ENCODE results near the gene MRPL37.
"Not testable (repeated sequence)": the region's sequence is repeated elsewhere in the genome, so short reads cannot be mapped to it uniquely, and the experiment has no call there.

MRPL37 gene

DNA sequence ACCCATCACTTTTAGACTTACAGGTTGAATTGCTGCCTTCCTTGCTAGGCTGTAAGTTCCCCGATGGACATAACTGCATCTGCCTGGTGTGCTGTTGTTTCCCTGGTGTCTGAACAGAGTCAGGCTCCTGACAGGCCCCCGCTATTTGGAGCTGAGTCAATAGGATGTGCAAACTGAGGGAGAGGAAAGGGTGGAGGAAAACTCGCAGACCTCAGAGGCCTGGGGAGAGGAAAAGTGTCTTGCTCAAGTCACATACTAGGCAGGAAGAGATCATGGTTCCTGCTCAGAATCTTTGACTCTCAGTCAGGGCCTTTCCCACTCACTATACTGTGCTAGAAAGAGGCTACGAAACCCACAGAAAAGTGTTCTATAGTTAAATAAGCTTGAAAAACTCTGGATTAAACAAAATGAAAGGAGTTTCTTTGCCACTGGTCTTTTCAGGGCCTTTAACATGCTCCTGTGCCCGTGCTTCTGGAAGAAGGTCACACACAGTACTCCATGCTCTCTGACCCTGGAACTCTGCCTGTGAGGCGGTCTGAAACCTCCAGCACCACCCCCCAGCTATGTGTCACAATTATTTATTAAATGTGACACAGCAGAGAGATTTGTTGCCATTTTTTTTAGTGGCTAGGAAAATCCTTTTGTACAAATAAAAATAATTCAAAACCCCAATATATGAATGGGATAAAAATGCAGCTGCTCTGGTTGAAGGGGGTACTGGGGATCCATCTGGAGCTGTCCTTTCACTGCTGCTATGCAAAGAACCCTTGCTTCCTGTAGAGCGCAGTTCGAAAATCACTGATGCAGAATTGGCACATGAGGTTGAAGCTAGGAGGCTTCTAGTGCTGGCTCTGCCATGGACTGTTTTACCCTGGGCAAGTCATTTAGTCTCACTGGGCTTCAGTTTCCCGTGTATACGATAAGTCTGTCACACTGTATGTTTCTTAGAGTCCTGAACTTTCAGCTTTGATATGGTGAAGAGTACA, 27.1 kb upstream of the MRPL37 start:
- no peak for DNase-seq

GRCh38 chr1:54173681-54174080, 26.3 kb upstream of the MRPL37 start:
- DNase-seq = no peak

GRCh38 chr1:54174106-54174505, 25.9 kb upstream of the MRPL37 start:
- no peak for DNase-seq

- DNase-seq = no peak
Observed at GRCh38 chr1:54176621-54177327, 23.2 kb upstream of the MRPL37 start.

GRCh38 chr1:54177726-54178125, 22.2 kb upstream of the MRPL37 start:
- DNase-seq = no peak

- no peak for DNase-seq
Observed at GRCh38 chr1:54178296-54179070, 21.5 kb upstream of the MRPL37 start.

DNA sequence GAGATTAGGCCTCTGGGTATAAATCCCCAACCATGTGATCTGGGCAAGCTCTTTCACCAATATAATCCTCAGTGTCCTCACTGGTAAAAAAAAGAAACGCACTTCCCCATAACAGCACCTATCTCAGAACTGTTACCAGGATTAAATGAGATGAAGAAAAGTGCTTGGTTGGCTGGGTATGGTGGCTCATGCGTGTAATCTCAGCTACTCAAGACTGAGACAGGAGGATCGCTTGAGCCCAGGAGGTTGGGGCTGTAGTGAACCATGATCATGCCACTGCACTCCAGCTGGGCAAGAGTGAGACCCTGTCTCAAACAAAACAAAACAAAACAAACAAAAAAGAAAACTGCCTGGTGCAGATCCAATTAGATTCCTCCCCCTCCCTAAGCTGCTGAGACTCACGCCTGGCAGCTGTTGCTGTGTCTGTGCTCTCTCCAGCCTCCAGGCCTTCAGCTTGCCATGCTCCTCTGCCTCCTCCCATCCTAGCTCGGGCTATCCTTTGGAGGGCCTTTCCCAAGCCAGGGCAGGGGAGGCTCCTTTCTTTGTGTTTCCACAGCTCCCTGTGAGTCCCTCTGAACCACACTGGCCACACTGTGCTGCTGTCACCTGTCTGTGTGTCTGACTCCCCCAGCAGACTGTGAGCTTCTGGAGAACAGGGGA, 19.1 kb upstream of the MRPL37 start:
- DNase-seq = no peak

DNA sequence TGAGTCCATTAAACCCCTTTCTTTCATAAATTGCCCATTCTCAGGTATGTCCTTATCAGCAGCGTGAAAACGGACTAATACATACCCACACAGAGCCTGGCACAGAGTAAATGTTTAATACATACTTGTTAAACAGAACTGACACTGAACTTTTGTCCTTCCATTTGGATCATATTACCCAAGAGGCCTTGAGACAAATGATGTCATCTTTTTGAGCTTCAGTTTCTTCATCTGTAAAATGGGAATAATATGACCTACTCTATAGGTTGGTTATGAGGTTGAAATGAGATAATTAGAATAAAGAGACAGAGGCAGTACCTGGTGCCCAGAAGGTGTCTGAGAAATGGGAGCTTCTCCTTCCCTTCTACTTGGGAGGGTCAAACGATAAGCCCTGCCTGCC, 13.9 kb upstream of the MRPL37 start:
- DNase-seq = no peak

DNA sequence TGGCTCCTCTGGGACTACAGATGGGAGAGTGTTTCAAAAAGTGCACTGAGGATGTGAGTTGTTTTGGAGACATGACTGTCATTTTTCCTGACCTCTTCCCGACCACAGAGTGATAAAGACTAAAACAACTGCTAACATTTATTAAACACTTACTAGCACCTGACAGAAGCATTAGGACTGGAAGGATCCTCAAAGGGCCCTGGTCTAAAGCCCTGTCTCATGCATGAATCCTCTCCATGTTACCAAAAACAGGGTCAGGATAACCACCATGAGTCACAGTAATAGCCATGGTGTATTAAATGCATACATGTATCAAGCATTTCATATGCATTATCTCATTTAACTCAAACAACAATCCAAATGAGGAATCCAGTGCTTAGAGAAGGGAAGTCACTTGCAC, 11.7 kb upstream of the MRPL37 start:
- DNase-seq = no peak

- DNase-seq = no peak
Observed at GRCh38 chr1:54190526-54190925, 9.4 kb upstream of the MRPL37 start.

DNA sequence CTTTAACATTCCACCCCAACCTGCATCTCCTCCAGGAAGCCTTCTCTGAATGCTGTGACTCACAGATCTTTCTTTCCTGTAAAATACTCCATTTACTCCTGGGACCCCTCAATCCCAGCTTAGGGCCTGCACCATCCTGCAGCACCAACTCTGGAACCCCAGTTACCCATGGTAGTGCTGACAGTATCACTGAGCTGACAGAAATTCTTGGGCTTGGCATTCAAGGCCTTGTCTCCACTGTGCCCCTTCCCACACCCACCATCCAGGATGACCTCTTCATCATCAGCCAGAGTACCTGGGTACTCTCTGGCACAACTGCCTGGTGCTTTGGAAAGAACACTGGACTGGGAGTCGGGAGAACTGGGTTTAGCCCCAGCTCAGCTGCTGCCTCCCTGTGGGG, 8.4 kb upstream of the MRPL37 start:
- DNase-seq = no peak

GRCh38 chr1:54193453-54193852, 6.5 kb upstream of the MRPL37 start:
- no peak for DNase-seq

GRCh38 chr1:54199151-54199764, 709 bp upstream of the MRPL37 start:
- no peak for DNase-seq

GRCh38 chr1:54200519-54200997, 591 bp downstream of the MRPL37 start:
- no peak for DNase-seq

DNA sequence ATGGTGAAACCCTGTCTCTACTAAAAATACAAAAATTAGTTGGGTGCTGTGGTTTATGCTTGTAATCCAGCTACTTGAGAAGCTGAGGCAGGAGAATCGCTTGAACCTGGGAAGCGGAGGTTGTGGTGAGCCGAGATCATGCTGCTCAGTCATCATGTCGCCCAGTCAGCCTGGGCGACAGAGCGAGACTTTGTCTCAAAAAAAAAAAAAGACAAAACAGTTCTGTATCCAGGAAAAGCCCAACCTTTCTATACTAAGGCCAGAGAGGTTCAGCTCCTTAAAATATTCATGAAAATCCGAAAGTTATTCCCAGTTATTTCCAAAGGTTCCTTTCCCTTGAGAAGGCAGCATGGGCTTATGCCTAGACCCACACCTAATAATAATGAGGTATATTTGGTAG, 4.2 kb downstream of the MRPL37 start:
- no peak for DNase-seq

GRCh38 chr1:54207287-54207686, 7.3 kb downstream of the MRPL37 start:
- no peak for DNase-seq

DNA sequence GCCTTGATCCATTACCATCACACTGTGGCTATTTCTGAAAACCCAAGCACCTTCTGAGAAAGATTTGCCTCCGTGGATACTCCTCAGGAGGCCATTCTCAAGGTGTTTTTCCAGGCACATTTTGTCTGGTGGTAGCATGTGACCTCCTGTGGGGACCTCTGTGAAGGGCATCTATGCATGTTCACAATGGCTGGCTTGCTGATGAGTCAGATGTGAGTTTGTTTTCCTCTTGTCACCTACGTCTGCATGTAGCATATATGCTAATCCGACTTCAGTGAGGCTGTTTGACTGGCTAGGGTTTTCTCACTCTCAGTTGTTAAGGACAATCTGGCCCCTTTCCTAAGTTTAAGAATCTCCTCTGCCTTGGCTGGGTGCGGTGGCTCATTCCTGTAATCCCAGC, 7.9 kb downstream of the MRPL37 start:
- not testable (repeated sequence) for DNase-seq

DNA sequence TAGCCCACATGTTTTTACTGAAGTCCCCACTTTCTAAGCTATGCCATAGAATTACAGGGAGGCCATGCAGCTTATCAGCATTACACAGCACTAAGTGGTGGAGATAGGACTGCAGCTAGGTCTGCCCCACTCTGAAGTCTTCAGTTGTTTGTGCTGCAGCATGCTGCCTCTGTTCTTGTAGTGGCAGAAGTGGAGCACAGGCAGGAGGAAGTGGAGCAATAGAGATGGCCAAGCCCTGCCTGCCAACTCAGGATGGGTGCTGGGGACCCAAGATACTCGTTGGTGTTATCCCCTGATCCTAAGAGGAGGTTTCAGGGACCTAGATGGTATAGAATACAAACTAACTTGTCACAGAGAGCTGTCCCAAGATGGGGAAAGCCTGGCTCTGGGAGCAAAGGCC, 12.9 kb downstream of the MRPL37 start:
- no peak for DNase-seq

DNA sequence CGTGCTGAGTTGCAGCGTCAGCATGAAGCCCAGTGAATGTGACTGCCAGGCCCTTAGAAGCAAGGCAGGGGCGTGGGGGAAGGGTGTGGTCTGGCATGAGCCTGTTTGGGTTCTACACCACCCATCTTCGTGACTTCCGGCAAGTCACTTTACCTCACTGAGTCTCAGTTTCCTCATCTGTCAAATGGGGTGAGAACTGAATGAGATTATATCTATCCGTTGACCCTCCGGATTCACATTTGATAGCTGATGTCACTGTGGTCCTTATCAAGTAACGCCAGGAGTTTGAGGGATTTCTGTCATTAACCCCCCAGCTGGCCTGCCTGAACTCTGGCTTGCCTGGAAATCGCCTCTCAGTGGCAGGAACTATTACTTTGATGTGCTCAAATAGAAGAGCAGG, 15.6 kb downstream of the MRPL37 start:
- DNase-seq = no peak

GRCh38 chr1:54218883-54219687, 19.1 kb downstream of the MRPL37 start:
- no peak for DNase-seq

DNA sequence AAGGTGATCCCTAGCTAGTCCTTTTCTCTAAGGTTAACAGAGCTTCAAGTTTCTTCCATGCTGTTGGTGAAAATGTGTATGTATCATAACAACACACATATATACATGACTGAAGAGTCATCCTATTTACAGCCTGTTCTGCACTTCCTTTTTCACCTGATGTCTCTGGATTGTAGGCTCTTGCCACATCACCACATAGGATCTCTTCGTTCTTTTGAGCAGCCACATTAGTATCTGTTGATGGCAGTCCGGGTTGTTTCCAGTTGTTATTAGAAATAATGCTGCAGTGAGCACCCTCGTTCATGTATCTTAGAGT, 19.7 kb downstream of the MRPL37 start:
- no peak for DNase-seq

Data from activated CD4-positive, alpha-beta T cell treated with anti-CD3 and anti-CD28 coated beads, Interleukin-2, Interleukin-6, amounts not matched to agents 100 ng/mL and 50 ng/mL, durations not matched to agents 16 hours and 8 hours (primary cell).